Middle frontal gyrus (tissue), 1 donor: ENCODE measurements around the gene SORCS1.

Source experiments
- DNase-seq: peaks from one replicate; pipeline ENCODE4 v3.0.0-alpha.2; 2015; ENCODE audit warnings: low spot score; ENCODE audit errors: extremely low spot score

The SORCS1 gene

GRCh38 chr10:106680061-106680460 is 484.4 kb downstream of the SORCS1 start:
- no peak for DNase-seq

GRCh38 chr10:106679314-106679713 is 485.2 kb downstream of the SORCS1 start:
- no peak for DNase-seq

GRCh38 chr10:106672517-106673175 is 491.9 kb downstream of the SORCS1 start:
- no peak for DNase-seq

- no peak for DNase-seq
Observed at GRCh38 chr10:106661767-106662140, 502.8 kb downstream of the SORCS1 start.

GRCh38 chr10:106661133-106661766 is 503.3 kb downstream of the SORCS1 start:
- no peak for DNase-seq

GRCh38 chr10:106660550-106660949 is 504.0 kb downstream of the SORCS1 start:
- DNase-seq: no peak

- no peak for DNase-seq
Observed at GRCh38 chr10:106655636-106656035, 508.9 kb downstream of the SORCS1 start.

GRCh38 chr10:106655165-106655564 is 509.3 kb downstream of the SORCS1 start:
- no peak for DNase-seq

GRCh38 chr10:106652279-106652678 is 512.2 kb downstream of the SORCS1 start:
- no peak for DNase-seq

- DNase-seq: no peak
Observed at GRCh38 chr10:106648534-106649481, 515.7 kb downstream of the SORCS1 start.

GRCh38 chr10:106643473-106643872 is 521.0 kb downstream of the SORCS1 start:
- DNase-seq: no peak

GRCh38 chr10:106637873-106638272 is 526.6 kb downstream of the SORCS1 start:
- no peak for DNase-seq

GRCh38 chr10:106636766-106637491 is 527.6 kb downstream of the SORCS1 start:
- no peak for DNase-seq

- DNase-seq: no peak
Observed at GRCh38 chr10:106635947-106636346, 528.6 kb downstream of the SORCS1 start.

- no peak for DNase-seq
Observed at GRCh38 chr10:106631016-106631702, 533.3 kb downstream of the SORCS1 start.

GRCh38 chr10:106626371-106626770 is 538.1 kb downstream of the SORCS1 start:
- DNase-seq: no peak

GRCh38 chr10:106625751-106626150 is 538.8 kb downstream of the SORCS1 start:
- no peak for DNase-seq

- no peak for DNase-seq
Observed at GRCh38 chr10:106619346-106619745, 545.2 kb downstream of the SORCS1 start.

- DNase-seq: no peak
Observed at GRCh38 chr10:106618646-106619045, 545.9 kb downstream of the SORCS1 start.

- no peak for DNase-seq
Observed at GRCh38 chr10:106615081-106615480, 549.4 kb downstream of the SORCS1 start.

GRCh38 chr10:106614293-106614692 is 550.2 kb downstream of the SORCS1 start:
- no peak for DNase-seq
